Renal cortex interstitium (tissue), 15 donors: ENCODE results near the gene ELK1. TPM values are rescaled to one million over a fixed set of nuclear protein-coding genes. Genes with fewer than 3 reads are reported as not detected.
"Not testable (repeated sequence)": the region's sequence is repeated elsewhere in the genome, so short reads cannot be mapped to it uniquely, and the experiment has no call there.

ENCODE experiments used
- DNase-seq, 11 donors: peaks; one replicate each; pipeline ENCODE4 v3.0.0-alpha.2; 2013; ENCODE audit warnings: low read depth in 9 of 11, low spot score in 4 of 11; ENCODE audit errors: extremely low read depth in 1 of 11
- long read RNA-seq, 16 experiments: transcript quantifications; one replicate each; lab custom pipeline, GENCODE V29; 2026
- polyA plus RNA-seq, 3 donors: library from polyadenylated mRNA; unstranded; fragments of 120-200 nt; gene quantifications; one replicate each; pipeline ENCODE4 v1.2.1, GENCODE V29; 2013; ENCODE audit not compliant: insufficient read length in 3 of 3

The ELK1 gene, protein sequence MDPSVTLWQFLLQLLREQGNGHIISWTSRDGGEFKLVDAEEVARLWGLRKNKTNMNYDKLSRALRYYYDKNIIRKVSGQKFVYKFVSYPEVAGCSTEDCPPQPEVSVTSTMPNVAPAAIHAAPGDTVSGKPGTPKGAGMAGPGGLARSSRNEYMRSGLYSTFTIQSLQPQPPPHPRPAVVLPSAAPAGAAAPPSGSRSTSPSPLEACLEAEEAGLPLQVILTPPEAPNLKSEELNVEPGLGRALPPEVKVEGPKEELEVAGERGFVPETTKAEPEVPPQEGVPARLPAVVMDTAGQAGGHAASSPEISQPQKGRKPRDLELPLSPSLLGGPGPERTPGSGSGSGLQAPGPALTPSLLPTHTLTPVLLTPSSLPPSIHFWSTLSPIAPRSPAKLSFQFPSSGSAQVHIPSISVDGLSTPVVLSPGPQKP
- polyA plus RNA-seq, result 10 to 100 TPM; 26.6 to 33.0 (median 29.8) TPM
- long read RNA-seq, donor 1, partial matches to known transcripts, result 7 of 8 reads
- long read RNA-seq, donor 1, other reads (novel, unspliced or antisense), result 0 of 8 reads
- long read RNA-seq, donor 2, partial matches to known transcripts, result 16 of 16 reads
- long read RNA-seq, donor 2, other reads (novel, unspliced or antisense), result 0 of 16 reads
- long read RNA-seq, donor 3, transcript ELK1-201 (6 exons, 2,695 nt), result major isoform, 5 of 10 reads
- long read RNA-seq, donor 3, partial matches to known transcripts, result 5 of 10 reads
- long read RNA-seq, donor 3, other reads (novel, unspliced or antisense), result 0 of 10 reads
- long read RNA-seq, donor 4, partial matches to known transcripts, result 5 of 10 reads
- long read RNA-seq, donor 4, other reads (novel, unspliced or antisense), result 0 of 10 reads
- long read RNA-seq, donor 5, transcript ELK1-201 (6 exons, 2,695 nt), result major isoform, 9 of 17 reads
- long read RNA-seq, donor 5, transcript ELK1-203 (7 exons, 2,258 nt), result minor isoform, 7 of 17 reads
- long read RNA-seq, donor 5, partial matches to known transcripts, result 0 of 17 reads
- long read RNA-seq, donor 5, other reads (novel, unspliced or antisense), result 0 of 17 reads
- long read RNA-seq, donor 6, partial matches to known transcripts, result 8 of 11 reads
- long read RNA-seq, donor 6, other reads (novel, unspliced or antisense), result 0 of 11 reads
- long read RNA-seq, donor 7, partial matches to known transcripts, result 16 of 18 reads
- long read RNA-seq, donor 7, other reads (novel, unspliced or antisense), result 0 of 18 reads
- long read RNA-seq, donor 8, partial matches to known transcripts, result 9 of 17 reads
- long read RNA-seq, donor 8, other reads (novel, unspliced or antisense), result 0 of 17 reads
- long read RNA-seq, donor 9, partial matches to known transcripts, result 5 of 7 reads
- long read RNA-seq, donor 9, other reads (novel, unspliced or antisense), result 0 of 7 reads
- long read RNA-seq, donor 10, partial matches to known transcripts, result 8 of 11 reads
- long read RNA-seq, donor 10, other reads (novel, unspliced or antisense), result 0 of 11 reads
- long read RNA-seq, donor 11, partial matches to known transcripts, result 5 of 8 reads
- long read RNA-seq, donor 11, other reads (novel, unspliced or antisense), result 0 of 8 reads
- long read RNA-seq, donor 12, partial matches to known transcripts, result 0 of 1 reads
- long read RNA-seq, donor 12, other reads (novel, unspliced or antisense), result 0 of 1 reads
- long read RNA-seq, donor 13, partial matches to known transcripts, result 38 of 41 reads
- long read RNA-seq, donor 13, other reads (novel, unspliced or antisense), result 0 of 41 reads
- long read RNA-seq, donor 14, partial matches to known transcripts, result 0 of 1 reads
- long read RNA-seq, donor 14, other reads (novel, unspliced or antisense), result 0 of 1 reads
- long read RNA-seq, donor 15, result 0 reads
- long read RNA-seq, donor 16, transcript ELK1-201 (6 exons, 2,695 nt), result major isoform, 8 of 24 reads
- long read RNA-seq, donor 16, partial matches to known transcripts, result 12 of 24 reads
- long read RNA-seq, donor 16, other reads (novel, unspliced or antisense), result 0 of 24 reads

DNA sequence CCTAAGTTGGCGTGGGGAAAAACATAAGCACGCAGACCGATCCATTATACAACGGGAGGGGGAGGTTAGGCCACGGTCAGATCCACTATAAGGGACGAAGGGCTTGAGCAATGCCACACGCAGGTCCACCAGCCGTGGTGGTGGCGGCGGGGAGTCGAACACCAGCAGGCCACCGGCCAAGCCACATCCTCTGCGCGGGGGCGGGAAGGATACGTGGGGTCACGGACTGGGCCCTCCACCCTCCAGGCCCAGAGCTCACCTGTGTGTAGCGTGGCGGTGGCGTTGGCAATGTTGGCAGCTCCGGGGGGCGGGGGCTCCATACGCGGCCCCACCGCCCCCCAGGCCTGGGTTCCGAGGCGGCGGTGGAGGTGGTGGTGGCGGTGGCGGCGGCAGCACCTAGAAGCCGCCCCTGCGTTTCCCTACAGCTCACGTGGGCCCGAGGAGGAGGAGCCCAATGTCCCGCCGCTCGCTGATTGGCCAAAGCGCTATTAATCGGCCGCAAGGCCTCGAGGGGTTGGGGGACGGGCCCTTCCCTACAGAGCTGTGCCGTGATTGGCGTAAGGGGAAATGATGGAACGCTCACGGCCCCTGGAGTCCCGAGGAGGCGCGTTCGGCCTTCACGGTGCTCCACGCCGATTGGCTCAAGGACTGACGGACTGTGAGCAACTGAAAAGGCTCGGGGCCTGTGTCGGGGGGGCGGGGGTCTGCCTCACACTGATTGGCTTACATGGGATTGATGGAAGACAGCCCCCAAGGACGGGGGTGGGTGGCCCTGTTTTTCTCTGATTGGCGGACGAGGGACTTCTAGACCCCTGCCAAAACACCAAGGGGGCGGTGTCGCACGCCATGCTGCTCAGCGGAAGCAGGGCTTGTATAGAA, at the start of gene ELK1:
Gene ELK1, minus strand, starts transcription at position 400 of the 879 bp plus-strand sequence. CDS start 9,122 bp downstream, outside the sequence.
- peak; percentile 74 to 95 (median 91) for DNase-seq

DNA sequence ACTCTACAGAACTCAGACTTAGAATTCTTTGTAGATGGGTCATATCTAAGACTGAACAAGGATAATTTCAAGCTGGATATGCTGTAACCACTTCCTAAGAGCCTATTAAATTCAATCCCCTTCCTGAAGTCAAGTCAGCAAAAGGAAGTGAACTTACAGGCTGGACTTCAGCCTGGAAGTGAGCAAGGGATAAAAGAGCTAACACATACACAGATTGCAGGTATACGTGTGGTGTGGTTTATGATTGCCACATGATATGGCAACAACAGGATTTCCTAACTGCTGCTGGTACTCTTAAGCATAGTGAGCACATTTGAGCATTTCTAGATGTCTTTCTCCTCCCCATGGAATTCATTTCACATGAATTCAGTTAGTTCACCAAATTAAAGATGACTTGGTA, 46.8 kb upstream of the ELK1 start:
- no peak for DNase-seq

DNA sequence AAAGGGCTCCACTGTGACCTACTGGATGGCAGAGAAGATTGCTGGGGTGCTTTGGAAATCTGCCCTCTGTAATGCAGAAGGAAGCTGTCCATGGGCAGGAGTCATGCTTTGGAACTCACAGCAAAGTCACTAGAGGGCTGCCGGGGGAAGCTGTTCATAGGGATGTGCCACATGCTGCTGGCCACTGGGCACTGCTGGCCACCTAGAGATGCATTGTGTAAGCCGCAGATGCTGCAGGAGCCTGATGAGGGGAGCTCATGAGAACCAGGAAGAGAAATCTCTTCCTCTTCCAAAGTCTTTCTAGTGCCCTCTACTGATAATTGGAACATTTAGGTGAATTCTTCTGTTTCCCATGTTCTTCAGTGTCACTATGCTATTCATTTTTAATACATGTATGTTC, 39.8 kb upstream of the ELK1 start:
- DNase-seq, result no peak

DNA sequence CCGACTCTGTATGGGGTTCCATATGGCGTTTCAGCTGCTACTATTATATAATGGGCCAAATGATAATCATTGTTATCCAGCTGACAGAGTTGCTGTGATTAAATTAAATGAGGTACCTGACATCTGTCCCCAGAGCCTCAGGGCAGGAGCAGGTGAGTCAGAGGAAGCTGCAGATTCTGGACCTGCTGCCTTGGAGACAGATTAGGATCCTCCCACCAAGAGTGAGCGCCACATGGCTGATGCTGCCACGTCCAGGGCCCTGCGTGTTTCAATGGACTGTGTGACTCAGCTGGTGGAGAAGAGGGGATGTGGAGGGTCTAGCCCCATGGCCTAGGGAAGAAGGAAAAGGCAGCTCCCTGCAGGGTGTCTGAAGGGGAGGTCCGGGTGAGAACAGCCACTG, 36.9 kb upstream of the ELK1 start:
- no peak for DNase-seq

DNA sequence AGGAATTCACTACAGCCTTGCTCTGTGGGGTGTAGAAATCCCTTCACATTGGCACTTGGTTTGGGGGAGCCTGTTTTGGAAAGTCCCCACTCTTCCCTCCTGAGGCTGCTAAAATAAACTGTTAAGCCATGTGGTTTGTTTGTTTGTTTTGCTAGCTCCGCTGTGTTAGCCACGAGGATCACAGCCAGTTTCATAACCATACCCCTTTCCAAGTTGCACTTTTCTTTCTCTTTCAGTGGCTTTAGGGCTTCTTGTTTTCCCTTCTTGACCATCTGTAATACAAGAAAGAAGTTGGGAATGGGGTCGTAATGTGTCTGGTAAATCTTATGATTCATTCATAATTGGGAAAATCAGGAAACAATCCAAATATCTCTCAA, 33.5 kb upstream of the ELK1 start:
- DNase-seq, result no peak

DNA sequence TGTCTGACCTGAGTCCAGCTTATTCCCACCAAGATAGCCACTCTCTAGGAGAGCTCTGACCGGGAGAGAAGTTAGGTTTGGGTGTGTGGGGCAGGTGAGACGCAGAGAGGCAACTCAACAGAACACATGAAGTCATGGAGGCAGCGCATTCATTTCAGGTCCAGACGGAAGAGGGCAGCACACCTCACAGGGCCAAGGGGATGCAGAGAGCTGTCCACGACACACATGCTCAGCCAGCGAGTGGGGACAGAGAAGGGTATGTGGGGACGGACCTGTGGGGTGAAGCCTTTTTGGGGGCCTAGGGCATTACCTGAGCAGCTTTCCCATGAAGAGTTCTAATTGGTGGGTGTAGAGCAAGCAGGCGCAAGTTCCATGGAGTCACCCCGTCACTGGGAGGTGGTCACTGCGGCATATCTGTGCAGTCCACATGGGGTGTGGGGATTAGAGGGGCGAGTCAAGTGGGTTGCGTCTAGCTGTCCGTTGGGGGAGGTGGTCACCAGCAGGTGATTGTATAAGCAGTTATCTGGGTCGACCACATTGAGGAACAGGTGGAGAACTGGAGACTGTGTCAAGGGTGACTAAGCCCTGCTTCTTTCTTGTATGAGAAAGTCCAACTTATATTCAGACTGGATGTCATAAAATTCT, 32.9 kb upstream of the ELK1 start:
- DNase-seq, result no peak

DNA sequence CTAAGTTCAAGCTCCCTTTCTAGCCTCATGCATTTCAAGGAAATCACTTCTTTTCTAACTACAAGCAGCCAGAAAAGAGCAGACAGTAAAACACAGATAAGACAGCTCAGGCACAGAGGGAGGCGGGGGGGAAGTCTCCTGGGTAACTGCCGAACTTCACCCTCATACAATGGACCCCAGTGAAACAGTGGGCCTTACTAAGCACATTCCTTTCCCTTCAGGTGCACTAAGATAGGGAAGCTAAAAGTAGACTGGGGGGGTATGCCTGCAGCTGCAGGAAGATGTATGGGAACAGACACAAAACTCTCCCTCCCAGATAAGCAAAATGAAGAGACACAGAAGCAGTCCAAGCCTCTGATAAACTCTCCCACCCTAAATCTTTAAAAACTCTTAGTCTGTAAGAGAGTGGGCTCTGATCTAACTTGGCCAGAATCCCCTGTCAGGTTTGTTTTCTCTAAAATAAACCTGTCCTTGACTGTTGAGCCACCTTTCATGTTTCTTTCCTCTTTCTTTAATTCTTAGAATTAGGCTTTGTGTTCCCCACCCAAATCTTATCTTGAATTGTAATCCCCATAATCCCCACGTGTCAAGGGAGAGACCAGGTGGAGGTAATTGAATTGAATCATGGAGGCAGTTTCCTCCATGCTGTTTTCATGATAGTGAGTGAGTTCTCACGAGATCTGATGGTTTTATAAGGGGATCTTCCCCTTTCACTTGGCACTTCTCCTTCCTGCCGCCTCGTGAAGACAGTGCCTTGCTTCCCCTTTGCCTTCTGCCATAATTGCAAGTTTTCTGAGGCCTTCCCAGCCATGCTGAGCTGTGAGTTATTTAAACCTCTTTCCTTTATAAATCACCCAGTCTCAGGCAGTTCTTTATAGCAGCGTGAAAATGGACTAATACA, 25.8 kb upstream of the ELK1 start:
- not testable (repeated sequence) for DNase-seq

DNA sequence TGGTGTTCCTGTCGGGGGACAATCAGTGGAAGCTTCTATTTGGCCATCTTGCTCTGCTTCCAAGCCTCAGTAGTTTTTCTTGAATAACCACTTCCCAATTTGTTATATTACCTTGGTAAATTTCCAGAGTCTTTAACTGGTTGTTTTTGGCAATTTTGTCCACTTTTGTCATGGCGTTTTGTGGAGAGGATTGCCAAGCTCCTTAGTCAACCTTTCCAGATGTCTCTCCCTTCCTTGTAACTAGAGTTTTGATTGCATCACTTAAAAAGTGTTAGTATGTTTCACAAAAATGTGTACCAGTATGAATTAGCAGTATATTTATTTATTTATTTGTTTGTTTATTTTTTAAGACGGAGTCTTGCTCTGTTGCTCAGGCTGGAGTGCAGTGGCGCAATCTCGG, 24.4 kb upstream of the ELK1 start:
- no peak for DNase-seq

DNA sequence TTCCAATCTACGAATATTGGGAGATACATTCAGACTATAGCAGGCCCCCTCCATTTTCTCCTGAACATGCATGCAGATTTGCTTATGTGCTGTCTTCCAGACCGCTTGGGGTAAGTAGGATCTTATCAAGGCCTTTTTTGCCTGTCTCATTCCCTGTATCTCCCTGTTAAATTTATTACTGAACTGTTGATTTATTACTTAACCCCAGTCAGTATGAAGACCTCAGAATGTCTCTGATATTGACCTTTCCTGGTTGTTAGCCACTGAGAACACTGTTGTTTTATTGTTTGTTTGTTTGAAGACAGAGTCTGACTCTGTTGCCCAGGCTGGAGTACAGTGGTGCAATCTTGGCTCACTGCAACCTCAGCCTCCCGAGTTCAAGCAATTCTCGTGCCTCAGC, 15.4 kb upstream of the ELK1 start:
- DNase-seq, result not testable (repeated sequence)

DNA sequence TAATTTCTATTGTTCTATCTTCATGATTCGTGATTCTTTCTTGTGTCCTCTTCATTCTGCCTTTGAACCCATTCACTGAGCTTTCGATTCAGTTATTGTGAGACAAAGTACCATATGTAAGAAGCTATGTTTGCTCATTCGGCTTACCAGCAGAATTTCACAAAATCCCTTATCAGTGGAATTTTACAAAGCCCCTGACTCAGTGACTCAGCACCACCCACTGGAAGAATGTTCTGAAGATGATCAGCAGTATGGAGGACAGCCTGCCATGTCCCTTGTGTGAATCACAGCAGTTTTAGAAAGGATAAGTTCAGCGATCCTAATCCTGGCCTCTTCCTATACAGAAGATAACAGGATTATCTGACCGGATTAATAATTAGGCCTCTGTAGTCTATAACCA, 14.4 kb upstream of the ELK1 start:
- DNase-seq, result no peak

DNA sequence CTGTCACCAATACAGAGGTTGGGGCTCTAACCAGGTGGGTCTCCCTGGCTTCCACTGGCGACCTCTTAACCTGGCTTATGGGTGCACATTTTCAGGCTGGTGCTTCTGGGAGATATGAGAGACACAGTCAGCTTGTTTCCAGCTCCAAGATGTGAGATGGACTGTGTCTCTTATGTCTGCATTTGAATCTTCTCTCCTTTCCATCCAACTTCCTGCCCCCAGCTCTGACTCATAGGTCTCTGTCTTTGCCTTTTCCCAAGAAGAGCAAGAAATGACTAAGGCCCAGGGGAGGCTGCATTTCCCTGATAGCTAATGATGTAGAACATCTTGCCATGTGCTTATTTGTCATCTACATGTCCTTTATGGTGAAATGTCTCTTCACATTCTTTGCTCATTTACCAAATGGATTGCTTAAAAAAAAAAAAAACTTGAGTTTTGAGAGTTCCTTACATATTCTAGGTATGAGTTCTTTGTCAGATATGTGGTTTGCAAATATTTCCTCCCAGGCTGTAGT, 11.8 kb upstream of the ELK1 start:
- DNase-seq, result no peak

DNA sequence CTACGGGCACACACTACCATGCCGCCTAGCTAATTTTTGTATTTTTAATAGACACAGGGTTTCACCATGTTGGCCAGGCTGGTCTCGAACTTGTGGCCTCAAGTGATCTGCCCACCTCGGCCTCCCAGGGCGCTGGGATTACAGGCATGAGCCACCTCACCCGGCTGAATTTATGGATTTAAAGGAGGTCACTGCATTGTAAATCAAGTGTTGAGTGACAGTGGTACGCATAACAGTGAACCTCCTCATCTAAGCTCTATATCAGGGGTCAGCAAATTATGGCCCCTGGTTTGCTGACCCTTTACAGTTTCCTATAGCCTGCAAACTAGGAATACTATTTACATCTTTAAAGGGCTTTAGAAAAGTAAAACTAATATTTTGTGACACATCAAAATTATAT, 11.2 kb upstream of the ELK1 start:
- no peak for DNase-seq

DNA sequence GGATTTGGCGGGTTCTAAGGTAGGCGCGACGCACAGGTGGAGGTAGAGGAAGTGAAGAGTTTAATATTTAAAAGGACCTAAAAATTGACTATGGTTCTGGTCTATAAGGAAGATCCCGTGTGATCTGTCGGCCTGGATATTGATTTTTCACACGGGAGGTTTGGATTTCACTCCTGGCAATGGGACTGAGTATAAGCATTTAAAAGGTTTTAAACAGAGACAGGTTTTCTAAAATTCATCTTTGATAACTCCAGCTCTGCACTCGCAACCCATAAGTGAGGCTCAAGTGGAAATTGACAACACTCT, 9.0 kb upstream of the ELK1 start:
- DNase-seq, result no peak

DNA sequence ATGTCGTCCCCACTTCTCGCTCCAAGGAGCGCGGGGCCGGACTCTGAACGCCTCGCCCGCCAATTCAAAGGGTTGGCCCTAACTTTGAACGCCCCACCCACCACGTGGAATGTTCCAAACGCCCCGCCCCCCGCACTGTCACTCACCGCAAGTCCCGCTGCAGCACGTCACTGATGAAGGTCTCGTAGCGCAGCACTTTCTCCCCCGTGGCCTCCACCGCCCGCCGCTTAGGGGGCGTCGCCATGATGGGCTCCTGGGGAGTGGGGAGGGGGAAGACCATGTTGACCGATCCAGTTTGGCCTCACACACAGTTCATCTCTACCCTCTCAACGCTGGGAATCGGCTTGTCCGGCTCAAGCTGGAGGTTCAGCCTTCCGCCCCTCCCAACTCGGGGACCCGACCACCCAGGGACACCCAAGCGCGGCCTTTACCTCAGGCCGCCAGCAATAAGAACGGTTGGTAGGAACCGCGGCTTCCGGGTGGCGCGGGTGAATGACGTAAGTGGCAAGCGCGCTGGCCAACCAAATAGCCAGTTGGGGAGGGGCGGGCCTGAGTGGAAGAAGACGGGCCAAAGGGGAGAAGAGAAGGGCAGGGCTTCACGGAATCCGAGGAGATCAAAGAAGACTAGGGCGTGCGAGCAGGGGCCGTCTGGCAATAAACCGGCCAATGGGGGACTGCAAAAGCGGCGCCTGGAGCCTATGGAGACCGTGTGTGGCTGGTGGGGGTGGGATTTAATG, 8.5 kb upstream of the ELK1 start, which contains the start of gene UXT:
Gene UXT, minus strand, starts transcription at position 497 of the 737 bp plus-strand sequence. Its CDS starts 253 bp downstream, at position 244.
- DNase-seq, result peak; percentile 71 to 89 (median 82)

DNA sequence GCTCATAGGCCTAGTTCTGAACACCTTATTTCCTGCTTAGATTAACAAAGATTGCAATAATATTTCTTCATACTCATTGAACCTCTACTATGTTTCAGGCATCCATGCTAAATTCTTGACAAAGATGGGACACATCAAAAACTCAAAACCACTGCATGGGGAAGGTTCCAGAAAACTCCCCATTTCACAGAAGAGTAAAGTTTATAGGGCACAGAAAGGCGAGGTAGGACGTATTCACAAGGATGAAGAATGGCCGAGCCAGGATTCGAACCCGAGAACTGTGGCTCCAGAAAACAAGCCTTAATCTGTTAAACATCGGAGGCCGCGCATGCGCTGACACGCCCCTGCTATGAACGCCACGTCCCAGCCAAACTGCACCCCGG, 7.9 kb upstream of the ELK1 start:
- no peak for DNase-seq
